Activated T-cell treated with anti-CD3 and anti-CD28 coated beads, Interleukin-2, amount 50 U/mL, for 1 hour (primary cell): ENCODE data around the gene MYNN.
"Not testable (repeated sequence)": the region's sequence is repeated elsewhere in the genome, so short reads cannot be mapped to it uniquely, and the experiment has no call there.

Experiments
- DNase-seq: peaks from one replicate; pipeline ENCODE4 v3.0.0-alpha.2; 2020

MYNN gene

GRCh38 chr3:169772897-169773816 is at the start of gene MYNN:
TSS of gene MYNN (plus strand) at chr3:169773396. CDS start at chr3:169774296, 900 bp downstream.
- DNase-seq, result peak; percentile 94

GRCh38 chr3:169731857-169732256 is 41.3 kb upstream of the MYNN start:
- DNase-seq, result not testable (repeated sequence)

- DNase-seq, result no peak
These were observed 34.1 kb upstream of the MYNN start for GRCh38 chr3:169739067-169739466.

GRCh38 chr3:169744366-169745054 is 28.7 kb upstream of the MYNN start:
- no peak for DNase-seq

GRCh38 chr3:169746924-169747323 is 26.3 kb upstream of the MYNN start:
- DNase-seq, result no peak

DNA sequence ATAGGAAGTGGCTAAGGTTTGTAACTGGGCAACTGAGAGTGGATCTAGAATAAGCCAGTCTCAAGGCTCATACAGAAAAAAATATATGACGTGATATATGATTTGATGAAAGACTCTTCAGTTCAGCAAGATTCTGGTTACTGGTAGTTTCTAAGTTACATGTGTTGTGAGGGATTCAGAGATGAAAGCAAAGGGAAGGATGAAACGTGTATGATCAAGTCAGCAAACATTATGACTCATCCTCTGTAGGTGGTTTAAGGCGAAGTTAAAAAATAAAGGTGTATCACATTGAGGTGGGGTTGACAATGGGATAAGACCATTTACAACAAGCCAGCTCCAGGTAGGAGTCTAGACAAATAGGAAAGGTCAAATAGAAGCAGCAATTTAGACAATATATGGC is 24.5 kb upstream of the MYNN start:
- DNase-seq, result no peak

DNA sequence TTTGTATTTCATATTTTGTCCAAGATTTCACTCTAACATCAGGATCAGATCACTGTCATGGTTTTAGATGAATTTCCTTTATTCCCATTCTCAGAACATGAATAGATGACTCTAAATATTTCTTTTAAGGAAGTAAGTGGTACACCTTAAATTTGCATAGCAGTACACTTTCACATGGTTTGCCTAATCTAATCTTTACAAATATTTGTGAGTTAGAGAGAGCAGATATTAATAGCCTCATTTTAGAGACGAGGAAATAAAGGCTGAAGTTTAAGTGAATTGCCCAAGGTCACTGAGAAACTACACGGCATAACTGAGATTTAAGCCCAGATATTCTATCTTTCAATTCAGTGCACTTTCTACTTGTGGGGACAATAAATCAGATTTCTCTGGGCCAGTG is 22.5 kb upstream of the MYNN start:
- DNase-seq, result no peak

GRCh38 chr3:169751875-169752274 is 21.3 kb upstream of the MYNN start:
- DNase-seq, result no peak

DNA sequence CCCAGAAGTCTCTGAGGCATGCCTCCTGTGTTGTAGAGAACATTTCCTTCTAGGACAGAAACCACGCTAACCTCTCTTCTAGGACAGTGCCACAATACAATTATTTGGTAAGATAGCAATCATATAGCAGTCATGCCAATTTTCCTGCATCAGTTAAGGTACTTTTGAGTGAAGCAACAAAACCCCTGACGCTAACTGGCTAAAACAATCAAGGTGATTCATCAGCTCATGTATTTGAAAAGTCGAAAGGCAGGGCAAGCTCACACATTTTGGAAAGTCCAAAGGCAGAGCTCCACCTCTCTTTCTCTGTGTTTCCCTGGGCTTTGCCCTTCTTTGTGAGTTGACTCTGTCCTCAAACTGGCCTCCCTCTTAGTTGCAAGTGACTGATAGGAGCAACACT is 18.5 kb upstream of the MYNN start:
- no peak for DNase-seq

GRCh38 chr3:169755488-169755887 is 17.7 kb upstream of the MYNN start:
- DNase-seq, result no peak

DNA sequence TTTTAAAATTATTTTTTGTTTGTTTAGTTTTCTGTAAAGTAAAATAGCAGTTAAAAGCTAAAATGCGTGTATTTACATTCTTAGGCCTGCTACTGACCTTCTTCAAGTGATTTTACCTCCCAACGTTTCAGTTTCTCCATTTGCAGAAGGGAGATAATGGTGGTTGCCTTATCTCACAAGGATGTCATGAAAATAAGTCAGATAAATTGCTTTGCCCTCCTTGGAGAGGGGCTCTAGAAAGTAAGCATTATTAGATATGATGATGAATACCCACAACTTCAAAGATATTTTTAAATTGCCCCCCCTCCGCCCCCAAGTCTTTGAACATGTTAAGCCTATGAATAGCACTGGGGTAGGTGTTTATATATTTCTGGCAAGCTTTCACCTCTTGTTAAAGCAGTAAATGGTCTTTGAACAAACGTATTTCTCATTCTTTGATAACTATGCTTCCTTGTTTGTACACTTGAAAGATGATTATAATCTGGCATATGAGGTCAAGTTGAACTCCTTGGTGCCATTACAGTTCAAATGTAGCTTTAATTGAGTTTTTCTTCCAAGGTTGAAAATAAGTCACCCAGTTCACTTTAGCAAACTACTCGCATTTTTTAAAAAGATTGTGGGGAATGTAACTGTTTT is 14.7 kb upstream of the MYNN start:
- no peak for DNase-seq

- no peak for DNase-seq
These were observed 13.9 kb upstream of the MYNN start for GRCh38 chr3:169759256-169759655.

DNA sequence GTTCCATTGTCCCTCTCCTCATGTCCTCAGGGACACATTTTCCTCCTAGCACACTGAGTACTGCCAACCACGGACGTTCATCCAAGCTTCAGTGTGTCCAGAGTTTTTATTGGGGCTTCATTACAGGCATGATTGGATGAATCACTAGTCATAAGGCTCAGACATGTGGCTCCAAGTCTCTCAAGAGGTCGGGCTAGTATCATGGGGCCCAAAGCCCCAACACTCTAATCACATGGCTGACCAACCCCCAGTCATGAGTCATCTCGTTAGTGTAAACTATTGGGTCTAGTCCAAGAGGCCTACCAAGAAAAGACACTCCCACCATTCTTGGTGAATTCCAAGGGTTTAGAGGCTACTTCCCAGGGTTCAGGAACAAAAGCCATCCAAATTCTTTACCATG is 12.7 kb upstream of the MYNN start:
- no peak for DNase-seq

DNA sequence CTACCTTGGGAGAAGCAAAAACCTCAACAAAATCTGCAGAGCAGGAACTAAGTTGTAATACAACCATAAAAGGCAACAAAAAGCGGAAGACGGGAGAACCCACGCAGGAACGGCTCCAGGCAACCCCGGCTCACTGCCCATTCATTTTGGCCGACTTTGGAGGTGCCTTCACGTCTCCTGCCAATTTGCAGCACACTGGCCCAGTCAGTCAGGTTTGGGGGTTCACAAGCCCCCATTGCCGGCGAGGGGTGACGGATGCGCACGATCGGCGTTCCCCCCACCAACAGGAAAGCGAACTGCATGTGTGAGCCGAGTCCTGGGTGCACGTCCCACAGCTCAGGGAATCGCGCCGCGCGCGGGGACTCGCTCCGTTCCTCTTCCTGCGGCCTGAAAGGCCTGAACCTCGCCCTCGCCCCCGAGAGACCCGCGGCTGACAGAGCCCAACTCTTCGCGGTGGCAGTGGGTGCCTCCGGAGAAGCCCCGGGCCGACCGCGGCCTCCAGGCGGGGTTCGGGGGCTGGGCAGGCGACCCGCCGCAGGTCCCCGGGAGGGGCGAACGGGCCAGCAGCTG is 8.8 kb upstream of the MYNN start:
- DNase-seq, result peak; percentile 79

GRCh38 chr3:169764882-169765612 is 8.1 kb upstream of the MYNN start, which contains the start of gene TERC:
TSS of gene TERC (minus strand) at chr3:169765060.
- peak; percentile 92 for DNase-seq

GRCh38 chr3:169769287-169770181 is 3.7 kb upstream of the MYNN start, which contains the start of gene ACTRT3:
TSS of gene ACTRT3 (minus strand) at chr3:169769561. CDS start at chr3:169769520, 41 bp downstream.
- peak; percentile 73 for DNase-seq

- DNase-seq, result peak; percentile 64
These were observed 1.5 kb upstream of the MYNN start for GRCh38 chr3:169771497-169772304.

GRCh38 chr3:169772305-169772896 is 795 bp upstream of the MYNN start:
- no peak for DNase-seq

GRCh38 chr3:169774186-169774585 is 990 bp downstream of the MYNN start:
- no peak for DNase-seq

DNA sequence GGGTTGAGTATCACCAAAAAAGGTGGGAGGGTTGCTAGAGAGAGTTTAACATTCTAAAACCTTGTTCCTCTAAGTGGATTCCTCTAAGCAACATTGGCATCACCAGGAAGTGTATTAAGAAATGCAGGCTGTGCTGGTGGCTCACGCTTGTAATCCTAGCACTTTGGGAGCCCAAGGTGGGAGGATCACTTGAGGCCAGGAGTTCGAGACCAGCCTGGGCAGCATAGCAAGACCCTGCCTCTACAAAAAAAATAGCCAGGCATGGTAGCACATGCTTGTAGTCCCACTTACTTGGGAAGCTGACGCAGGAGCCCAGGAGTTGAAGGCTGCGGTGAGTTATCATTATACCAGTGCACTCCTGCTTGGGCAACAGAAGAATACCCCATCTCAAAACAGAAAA is 4.6 kb downstream of the MYNN start:
- DNase-seq, result no peak
